ENCODE measurements around the gene EGLN1.

The EGLN1 gene

GRCh38 chr1:231372501-231372900 is 49.6 kb downstream of the EGLN1 start:
- DNase-seq (ENCODE audit: low read depth), result no peak

DNA sequence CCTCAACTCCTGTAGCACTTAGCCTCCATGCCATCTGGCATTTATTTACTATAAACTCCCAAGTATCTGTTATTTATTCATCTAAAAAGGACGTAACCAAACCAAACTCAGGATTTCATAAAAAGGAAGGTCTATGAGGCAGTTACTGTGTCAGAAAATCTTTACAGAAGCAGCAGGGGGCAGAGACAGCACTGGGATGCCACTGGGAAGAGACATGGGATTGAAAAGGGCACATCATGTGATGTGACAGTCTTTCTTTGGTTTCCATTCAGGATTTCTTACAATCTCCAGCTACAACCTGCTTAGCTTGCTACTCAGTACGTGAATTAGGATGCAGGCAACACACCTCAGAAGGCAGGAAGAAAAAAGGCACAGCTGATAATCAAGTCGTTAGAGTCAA is 52.8 kb downstream of the EGLN1 start:
- no peak overlapping the region for H3K4me3 ChIP-seq (ENCODE audit: low read depth, low read length)
- no peak for DNase-seq (ENCODE audit: low read depth)
- TF ChIP-seq POLR2A (IDR thresholded peaks at IDR 0.05; ENCODE audit: extremely low read depth, insufficient read length) (no peak), MYC (IDR thresholded peaks at IDR 0.05; ENCODE audit: low read depth, low read length) (no peak)
- TF ChIP-seq, protein P1, sequence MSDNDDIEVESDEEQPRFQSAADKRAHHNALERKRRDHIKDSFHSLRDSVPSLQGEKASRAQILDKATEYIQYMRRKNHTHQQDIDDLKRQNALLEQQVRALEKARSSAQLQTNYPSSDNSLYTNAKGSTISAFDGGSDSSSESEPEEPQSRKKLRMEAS (IDR thresholded peaks at IDR 0.05; ENCODE audit: low read depth, low read length), result no peak
- TF ChIP-seq, protein P2, sequence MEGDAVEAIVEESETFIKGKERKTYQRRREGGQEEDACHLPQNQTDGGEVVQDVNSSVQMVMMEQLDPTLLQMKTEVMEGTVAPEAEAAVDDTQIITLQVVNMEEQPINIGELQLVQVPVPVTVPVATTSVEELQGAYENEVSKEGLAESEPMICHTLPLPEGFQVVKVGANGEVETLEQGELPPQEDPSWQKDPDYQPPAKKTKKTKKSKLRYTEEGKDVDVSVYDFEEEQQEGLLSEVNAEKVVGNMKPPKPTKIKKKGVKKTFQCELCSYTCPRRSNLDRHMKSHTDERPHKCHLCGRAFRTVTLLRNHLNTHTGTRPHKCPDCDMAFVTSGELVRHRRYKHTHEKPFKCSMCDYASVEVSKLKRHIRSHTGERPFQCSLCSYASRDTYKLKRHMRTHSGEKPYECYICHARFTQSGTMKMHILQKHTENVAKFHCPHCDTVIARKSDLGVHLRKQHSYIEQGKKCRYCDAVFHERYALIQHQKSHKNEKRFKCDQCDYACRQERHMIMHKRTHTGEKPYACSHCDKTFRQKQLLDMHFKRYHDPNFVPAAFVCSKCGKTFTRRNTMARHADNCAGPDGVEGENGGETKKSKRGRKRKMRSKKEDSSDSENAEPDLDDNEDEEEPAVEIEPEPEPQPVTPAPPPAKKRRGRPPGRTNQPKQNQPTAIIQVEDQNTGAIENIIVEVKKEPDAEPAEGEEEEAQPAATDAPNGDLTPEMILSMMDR (IDR thresholded peaks at IDR 0.05; ENCODE audit: low read depth, low read length), result no peak

More at GRCh38 chr1:231372501-231372900, 49.6 kb downstream of the EGLN1 start:
- TF ChIP-seq MYC (IDR thresholded peaks at IDR 0.05; ENCODE audit: low read depth, low read length), result no peak
- TF ChIP-seq, protein P1 (IDR thresholded peaks at IDR 0.05; ENCODE audit: low read depth, low read length), result no peak
- TF ChIP-seq, protein P2 (IDR thresholded peaks at IDR 0.05; ENCODE audit: low read depth, low read length), result no peak
- no peak overlapping the region for H3K4me3 ChIP-seq (ENCODE audit: low read depth, low read length)

DNA sequence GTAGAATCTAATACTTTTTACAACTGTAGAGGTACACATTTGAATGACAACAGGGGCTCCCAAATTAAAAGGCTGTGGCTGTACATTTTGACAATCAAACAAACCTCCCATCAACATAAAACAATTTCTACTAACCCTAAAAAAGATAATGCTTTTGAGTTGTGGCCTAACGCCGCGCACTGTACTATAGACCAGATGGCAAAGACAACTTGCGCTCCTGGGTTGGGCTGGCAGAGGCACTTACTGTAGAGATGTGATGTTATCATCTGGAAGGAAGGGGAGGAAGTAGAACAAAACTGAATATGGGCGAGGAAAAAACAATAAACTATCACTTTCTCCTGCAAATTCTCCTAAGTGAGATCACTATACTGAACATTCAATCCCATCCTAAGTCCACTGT is 57.9 kb downstream of the EGLN1 start:
- H3K4me3 ChIP-seq (ENCODE audit: low read depth, low read length), result no peak overlapping the region
- no peak for DNase-seq (ENCODE audit: low read depth)
- TF ChIP-seq MYC (IDR thresholded peaks at IDR 0.05; ENCODE audit: low read depth, low read length) (no peak), POLR2A (IDR thresholded peaks at IDR 0.05; ENCODE audit: extremely low read depth, insufficient read length) (no peak)
- TF ChIP-seq, protein P1 (IDR thresholded peaks at IDR 0.05; ENCODE audit: low read depth, low read length), result no peak
- TF ChIP-seq, protein P2 (IDR thresholded peaks at IDR 0.05; ENCODE audit: low read depth, low read length), result no peak

GRCh38 chr1:231363624-231364023 is 58.5 kb downstream of the EGLN1 start:
- no peak overlapping the region for H3K4me3 ChIP-seq (ENCODE audit: low read depth, low read length)
- no peak for DNase-seq (ENCODE audit: low read depth)
- TF ChIP-seq, protein P1 (IDR thresholded peaks at IDR 0.05; ENCODE audit: low read depth, low read length), result no peak
- TF ChIP-seq MYC (IDR thresholded peaks at IDR 0.05; ENCODE audit: low read depth, low read length) (no peak), POLR2A (IDR thresholded peaks at IDR 0.05; ENCODE audit: extremely low read depth, insufficient read length) (no peak)
- TF ChIP-seq, protein P2 (IDR thresholded peaks at IDR 0.05; ENCODE audit: low read depth, low read length), result no peak

GRCh38 chr1:231362325-231362724 is 59.8 kb downstream of the EGLN1 start:
- no peak for DNase-seq (ENCODE audit: low read depth)
- TF ChIP-seq POLR2A (IDR thresholded peaks at IDR 0.05; ENCODE audit: extremely low read depth, insufficient read length), result no peak
- TF ChIP-seq MYC (IDR thresholded peaks at IDR 0.05; ENCODE audit: low read depth, low read length), result no peak
- TF ChIP-seq, protein P1 (IDR thresholded peaks at IDR 0.05; ENCODE audit: low read depth, low read length), result no peak
- TF ChIP-seq, protein P2 (IDR thresholded peaks at IDR 0.05; ENCODE audit: low read depth, low read length), result no peak
- no peak overlapping the region for H3K4me3 ChIP-seq (ENCODE audit: low read depth, low read length)

- TF ChIP-seq, protein P1 (IDR thresholded peaks at IDR 0.05; ENCODE audit: low read depth, low read length), result peak; percentile 98
- no peak for TF ChIP-seq POLR2A (IDR thresholded peaks at IDR 0.05; ENCODE audit: extremely low read depth, insufficient read length)
- TF ChIP-seq, protein P2 (IDR thresholded peaks at IDR 0.05; ENCODE audit: low read depth, low read length), result no peak
- peak; percentile 98 for TF ChIP-seq MYC (IDR thresholded peaks at IDR 0.05; ENCODE audit: low read depth, low read length)
- DNase-seq (ENCODE audit: low read depth), result peak; percentile 94
- no peak overlapping the region for H3K4me3 ChIP-seq (ENCODE audit: low read depth, low read length)
Observed at GRCh38 chr1:231359113-231359512, 63.0 kb downstream of the EGLN1 start.
